H9 (cell line): ENCODE data around the gene GPR89A. TPM values are rescaled to one million over a fixed set of nuclear protein-coding genes. Genes with fewer than 3 reads are reported as not detected.
"Not testable (repeated sequence)": the region's sequence is repeated elsewhere in the genome, so short reads cannot be mapped to it uniquely, and the experiment has no call there.

ENCODE experiments used
- DNase-seq: peaks from one replicate; pipeline ENCODE4 v3.0.0-alpha.2; 2017
- H2AFZ ChIP-seq: one replicate; pipeline ENCODE4 v1.6.1; 2013; ENCODE audit warnings: mild to moderate bottlenecking, low read length, control low read depth, moderate library complexity
- H2AK5ac ChIP-seq: 2 replicates; pipeline ENCODE4 v1.6.1; 2013; ENCODE audit warnings: low read length, control low read depth, mixed read lengths; ENCODE audit not compliant: insufficient read length
- H2BK120ac ChIP-seq: one replicate; pipeline ENCODE4 v1.6.1; 2013; ENCODE audit warnings: low read depth, mild to moderate bottlenecking, low read length, control low read depth, inconsistent platforms; ENCODE audit not compliant: poor library complexity, severe bottlenecking
- H2BK12ac ChIP-seq: 2 replicates; pipeline ENCODE4 v1.6.1; 2013; ENCODE audit warnings: low read length, control low read depth, mixed read lengths, low read depth; ENCODE audit not compliant: insufficient read length
- H2BK15ac ChIP-seq: 2 replicates; pipeline ENCODE4 v1.6.1; 2013; ENCODE audit warnings: low read depth, low read length, control low read depth
- H2BK20ac ChIP-seq: one replicate; pipeline ENCODE4 v1.6.1; 2013; ENCODE audit warnings: low read depth, mild to moderate bottlenecking, low read length, control low read depth, inconsistent platforms; ENCODE audit not compliant: poor library complexity, severe bottlenecking
- H2BK5ac ChIP-seq: 2 replicates; pipeline ENCODE4 v1.6.1; 2013; ENCODE audit warnings: low read length, control low read depth, mixed read lengths; ENCODE audit not compliant: insufficient read length
- H3K14ac ChIP-seq: 2 replicates; pipeline ENCODE4 v1.6.1; 2013; ENCODE audit warnings: low read length, control low read depth; ENCODE audit not compliant: insufficient read depth
- H3K18ac ChIP-seq: 2 replicates; pipeline ENCODE4 v1.6.1; 2013; ENCODE audit warnings: low read depth, mild to moderate bottlenecking, mixed read lengths, low read length, control low read depth; ENCODE audit not compliant: insufficient read length
- H3K23ac ChIP-seq: 2 replicates; pipeline ENCODE4 v1.6.1; 2013; ENCODE audit warnings: low read length, control low read depth, mixed read lengths, low read depth; ENCODE audit not compliant: insufficient read length
- H3K23me2 ChIP-seq: 2 replicates; pipeline ENCODE4 v1.6.1; 2013; ENCODE audit warnings: low read depth, mild to moderate bottlenecking, mixed read lengths, low read length, control low read depth; ENCODE audit not compliant: insufficient read length, poor library complexity, severe bottlenecking
- H3K27ac ChIP-seq: 2 replicates; pipeline ENCODE4 v1.5.1; 2013; ENCODE audit warnings: low read length, control low read depth, mixed read lengths, low read depth; ENCODE audit not compliant: insufficient read length
- H3K27me3 ChIP-seq: 2 replicates; pipeline ENCODE4 v1.6.1; 2013; ENCODE audit warnings: low read length, control low read depth, inconsistent platforms; ENCODE audit not compliant: insufficient read depth
- H3K4ac ChIP-seq: 2 replicates; pipeline ENCODE4 v1.6.1; 2013; ENCODE audit warnings: low read depth, mild to moderate bottlenecking, control low read depth, inconsistent platforms, low read length, moderate library complexity
- H3K4me1 ChIP-seq: 2 replicates; pipeline ENCODE4 v1.6.1; 2013; ENCODE audit warnings: low read length, control low read depth, inconsistent platforms; ENCODE audit not compliant: insufficient read depth
- H3K4me2 ChIP-seq: 2 replicates; pipeline ENCODE4 v1.6.1; 2013; ENCODE audit warnings: low read length, control low read depth, mixed read lengths; ENCODE audit not compliant: insufficient read length, insufficient read depth
- H3K56ac ChIP-seq: 2 replicates; pipeline ENCODE4 v1.6.1; 2013; ENCODE audit warnings: low read depth, mild to moderate bottlenecking, mixed read lengths, low read length, control low read depth; ENCODE audit not compliant: insufficient read length
- H3K79me1 ChIP-seq: 2 replicates; pipeline ENCODE4 v1.6.1; 2013; ENCODE audit warnings: low read depth, mild to moderate bottlenecking, moderate library complexity, low read length, control low read depth, inconsistent platforms; ENCODE audit not compliant: insufficient read depth, poor library complexity, severe bottlenecking
- H3K79me2 ChIP-seq: 2 replicates; pipeline ENCODE4 v1.6.1; 2013; ENCODE audit warnings: low read length, control low read depth, inconsistent platforms; ENCODE audit not compliant: insufficient read depth
- H3K9ac ChIP-seq: 2 replicates; pipeline ENCODE4 v1.6.1; 2013; ENCODE audit warnings: low read length, control low read depth, mixed read lengths; ENCODE audit not compliant: insufficient read length; ENCODE audit errors: extremely low read depth
- H3K9me3 ChIP-seq: one replicate; pipeline ENCODE4 v1.6.1; 2013; ENCODE audit warnings: low read depth, low read length, inconsistent platforms; ENCODE audit not compliant: control insufficient read depth
- H3T11ph ChIP-seq: one replicate; pipeline ENCODE4 v1.6.1; 2013; ENCODE audit warnings: mild to moderate bottlenecking, low read length, control low read depth, inconsistent platforms
- H4K20me1 ChIP-seq: one replicate; pipeline ENCODE4 v1.6.1; 2013; ENCODE audit not compliant: control insufficient read depth, insufficient read length, insufficient read depth
- H4K5ac ChIP-seq: 2 replicates; pipeline ENCODE4 v1.6.1; 2013; ENCODE audit warnings: low read depth, mild to moderate bottlenecking, mixed read lengths, low read length, control low read depth; ENCODE audit not compliant: insufficient read length
- H4K8ac ChIP-seq: replicated peaks from 2 replicates; pipeline ENCODE4 v1.6.1; 2013; ENCODE audit warnings: low read length, control low read depth, mixed read lengths, low read depth; ENCODE audit not compliant: insufficient read length
- H4K91ac ChIP-seq: 2 replicates; pipeline ENCODE4 v1.6.1; 2013; ENCODE audit warnings: low read depth, mild to moderate bottlenecking, moderate library complexity, mixed read lengths, low read length, control low read depth; ENCODE audit not compliant: insufficient read length
- H3K27ac Mint-ChIP-seq, 3 experiments: 2 replicates in 2 of 3; 3 replicates in 1 of 3; pipeline ENCODE4 v1.8.0; 2020 to 2021; ENCODE audit warnings: mixed read lengths in 3 of 3, mild to moderate bottlenecking in 1 of 3, moderate library complexity in 1 of 3
- H3K27me3 Mint-ChIP-seq: 2 replicates; pipeline ENCODE4 v1.8.0; 2021; ENCODE audit warnings: low read depth, mild to moderate bottlenecking, moderate library complexity, mixed read lengths
- H3K36me3 Mint-ChIP-seq, 3 experiments: 2 replicates in 2 of 3; 3 replicates in 1 of 3; pipeline ENCODE4 v1.8.0; 2020 to 2021; ENCODE audit warnings: low read depth in 3 of 3, mixed read lengths in 3 of 3; ENCODE audit not compliant: insufficient read depth in 1 of 3
- H3K4me1 Mint-ChIP-seq, 2 experiments: 2 replicates each; pipeline ENCODE4 v1.8.0; 2020; ENCODE audit warnings: mixed read lengths in 2 of 2
- H3K4me3 Mint-ChIP-seq, 2 experiments: 2 replicates in 1 of 2; 3 replicates in 1 of 2; pipeline ENCODE4 v1.8.0; 2020 to 2021; ENCODE audit warnings: mild to moderate bottlenecking in 2 of 2, mixed read lengths in 2 of 2, moderate library complexity in 1 of 2
- H3K9me3 Mint-ChIP-seq, 2 experiments: 2 replicates in 1 of 2; 3 replicates in 1 of 2; pipeline ENCODE4 v1.8.0; 2020; ENCODE audit warnings: mild to moderate bottlenecking in 2 of 2, mixed read lengths in 2 of 2, moderate library complexity in 1 of 2
- WGBS: extraction: QIAGEN DNeasy Blood & Tissue Kit; methylation state at CpG from one replicate; pipeline ENCODE4 v1.1.7; 2013; ENCODE audit warnings: missing lambda C conversion rate, low lambda C conversion rate, mixed read lengths; ENCODE audit not compliant: insufficient read length; ENCODE audit errors: extremely low coverage; 5-methylcytosine and 5-hydroxymethylcytosine counted together
- total RNA-seq: library from RNA; stranded (reverse); gene quantifications from 2 replicates; pipeline ENCODE4 v1.2.1, GENCODE V29; 2021

GPR89A gene
- total RNA-seq, 1 experiment from 2014 or later, result 30.1 TPM

DNA sequence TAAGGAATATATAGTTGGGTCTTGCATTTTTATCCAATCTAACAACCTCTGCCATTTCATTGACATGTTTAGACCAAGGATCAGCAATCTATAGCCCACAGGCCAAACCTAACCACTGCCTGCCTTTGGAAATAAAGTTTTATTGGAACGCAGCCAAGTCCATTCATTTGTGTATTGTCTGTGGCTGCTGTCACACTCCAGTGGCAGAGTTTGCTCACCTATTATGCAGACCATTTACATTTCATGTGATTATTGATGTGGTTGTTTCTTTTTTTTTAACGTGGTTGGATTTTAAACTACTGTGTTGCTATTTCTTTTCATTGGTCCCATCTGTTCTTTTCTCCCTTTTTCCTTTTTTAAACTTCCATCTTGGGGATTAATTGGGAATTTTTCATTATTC is 54.7 kb downstream of the GPR89A start:
- not testable (repeated sequence) for H3K4me1 Mint-ChIP-seq

DNA sequence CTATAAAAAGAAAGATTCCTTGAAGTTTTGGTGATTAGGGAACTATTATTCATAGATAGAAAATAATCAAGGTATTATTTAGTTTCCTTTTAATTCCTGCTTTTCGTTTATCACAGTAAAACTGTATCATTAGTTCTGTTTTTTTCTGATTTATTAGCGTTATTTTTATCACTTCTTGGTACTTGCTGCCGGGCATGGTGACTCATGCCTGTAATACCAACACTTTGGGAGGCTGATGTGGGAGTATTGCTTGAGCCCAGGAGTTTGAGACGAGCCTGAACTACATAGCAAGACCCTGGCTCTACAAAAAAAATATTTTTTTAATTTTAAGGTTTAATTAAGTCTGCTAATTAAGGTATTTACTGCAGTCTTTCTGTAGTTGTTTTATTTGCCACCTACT is 57.2 kb downstream of the GPR89A start:
- not testable (repeated sequence) for H3K14ac ChIP-seq, H3K23me2 ChIP-seq, DNase-seq, H3K36me3 Mint-ChIP-seq, H4K5ac ChIP-seq, H3K27ac Mint-ChIP-seq, H3K56ac ChIP-seq, H2BK15ac ChIP-seq, H3K9me3 Mint-ChIP-seq, H2BK5ac ChIP-seq, H3T11ph ChIP-seq, H3K4me1 ChIP-seq, H3K27me3 Mint-ChIP-seq, H4K8ac ChIP-seq, H3K4ac ChIP-seq, H3K18ac ChIP-seq, H3K79me1 ChIP-seq, H2BK12ac ChIP-seq, H3K27me3 ChIP-seq, H3K23ac ChIP-seq, H2BK120ac ChIP-seq, H3K27ac ChIP-seq, H2BK20ac ChIP-seq, H3K9ac ChIP-seq, H3K4me3 Mint-ChIP-seq, H3K9me3 ChIP-seq, H3K4me2 ChIP-seq, H4K91ac ChIP-seq, H2AK5ac ChIP-seq, H2AFZ ChIP-seq, H4K20me1 ChIP-seq, H3K79me2 ChIP-seq, H3K4me1 Mint-ChIP-seq
- no CpG with 5 or more reads among the region's 4 CpGs for WGBS

More for the DNA sequence above, 54.7 kb downstream of the GPR89A start:
- not testable (repeated sequence) for H3K79me2 ChIP-seq, H3K9me3 ChIP-seq, H3K4me2 ChIP-seq, H3K23ac ChIP-seq, H3K14ac ChIP-seq, H3K4ac ChIP-seq, H3K9ac ChIP-seq, H2BK5ac ChIP-seq, H4K5ac ChIP-seq, H3K56ac ChIP-seq, H3K23me2 ChIP-seq, H2BK12ac ChIP-seq, H3K27me3 ChIP-seq, H3K9me3 Mint-ChIP-seq, H3T11ph ChIP-seq, H2AK5ac ChIP-seq, H4K8ac ChIP-seq, H3K27me3 Mint-ChIP-seq, H3K27ac Mint-ChIP-seq, DNase-seq, H2AFZ ChIP-seq, H2BK15ac ChIP-seq, H4K91ac ChIP-seq, H4K20me1 ChIP-seq, H3K79me1 ChIP-seq, H3K18ac ChIP-seq, H2BK120ac ChIP-seq, H2BK20ac ChIP-seq, H3K4me1 ChIP-seq, H3K27ac ChIP-seq, H3K4me3 Mint-ChIP-seq
- no CpG with 5 or more reads among the region's 2 CpGs for WGBS
- peaks cover 4 to 12% (median 7%) of the 10 kb centered on the region in 3 experiments; a peak in 5 of 7 replicates for H3K36me3 Mint-ChIP-seq
